SK-N-SH (cell line): ENCODE data around the gene ADD1. TPM values are rescaled to one million over a fixed set of nuclear protein-coding genes. Genes with fewer than 3 reads are reported as not detected.
A peak's percentile ranks its signal among the peaks of the same experiment; 100 is the strongest.

Source experiments
- CTCF ChIA-PET: fragments of 300-600, 350-600 bp; formaldehyde crosslinking; extraction: SDS; loops from one replicate; lab custom pipeline; 2021; lab: Yijun Ruan, JAX
- POLR2A ChIA-PET: fragments of 350-600 bp; sonication (Branson Sonifier 250); formaldehyde crosslinking; extraction: SDS; loops from one replicate; lab custom pipeline; 2020; ENCODE audit warnings: antibody characterized with exemption, inconsistent platforms; lab: Yijun Ruan, JAX
- DNase-seq: peaks from one replicate; pipeline ENCODE4 v3.0.0; 2012
- H2AFZ ChIP-seq: fragments of 200-600 bp; sonication (generic); 2 replicates; pipeline ENCODE4 v1.8.1; 2016; ENCODE audit warnings: antibody characterized with exemption, mild to moderate bottlenecking, low read depth
- H3F3A ChIP-seq: fragments of 200-600 bp; sonication (generic); replicated peaks from 2 replicates; pipeline ENCODE3; 2016; ENCODE audit warnings: antibody characterized with exemption, mild to moderate bottlenecking; ENCODE audit not compliant: insufficient read depth
- H3K27ac ChIP-seq, 2 experiments: fragments of 200-500 bp in 1 of 2; fragments of 200-600 bp in 1 of 2; sonication (Bioruptor generic) in 1 of 2; sonication (generic), shearing (Covaris generic) in 1 of 2; 2 replicates each; pipeline versions ENCODE4 v1.5.1 to v1.6.1; 2014 to 2016; ENCODE audit warnings: low read depth in 2 of 2, inconsistent platforms in 1 of 2, low read length in 1 of 2, mild to moderate bottlenecking in 1 of 2, mixed read lengths in 1 of 2
- H3K27me3 ChIP-seq: fragments of 200-600 bp; sonication (generic), shearing (Covaris generic); 2 replicates; pipeline ENCODE4 v1.6.1; 2016; ENCODE audit warnings: mixed run types; ENCODE audit not compliant: insufficient read depth
- H3K36me3 ChIP-seq, 2 experiments: fragments of 200-500 bp in 1 of 2; fragments of 200-600 bp in 1 of 2; sonication (Bioruptor generic) in 1 of 2; sonication (generic) in 1 of 2; replicated peaks in 1 of 2; 2 replicates each; pipeline versions ENCODE3 to v1.5.1; 2014 to 2016; ENCODE audit warnings: low read length in 1 of 2, mild to moderate bottlenecking in 1 of 2; ENCODE audit not compliant: insufficient read depth in 2 of 2, control insufficient read depth in 1 of 2
- H3K4me1 ChIP-seq, 2 experiments: fragments of 200-500 bp in 1 of 2; fragments of 200-600 bp in 1 of 2; sonication (Bioruptor generic) in 1 of 2; sonication (generic), shearing (Covaris generic) in 1 of 2; 2 replicates each; pipeline versions ENCODE4 v1.5.1 to v1.6.1; 2014 to 2016; ENCODE audit warnings: low read depth in 1 of 2, low read length in 1 of 2, mixed run types in 1 of 2; ENCODE audit not compliant: insufficient read depth in 2 of 2, control insufficient read depth in 1 of 2
- H3K4me2 ChIP-seq: fragments of 200-600 bp; sonication (generic), shearing (Covaris generic); 2 replicates; pipeline ENCODE4 v1.6.1; 2017; ENCODE audit warnings: mixed run types
- H3K4me3 ChIP-seq, 2 experiments: fragments of 200-500 bp in 1 of 2; fragments of 200-600 bp in 1 of 2; sonication (Bioruptor generic) in 1 of 2; sonication (generic), shearing (Covaris generic) in 1 of 2; 2 replicates each; pipeline versions ENCODE4 v1.5.1 to v1.8.1; 2014 to 2016; ENCODE audit warnings: low read depth in 2 of 2, inconsistent platforms in 1 of 2, low read length in 1 of 2, mild to moderate bottlenecking in 1 of 2, mixed read lengths in 1 of 2, moderate library complexity in 1 of 2
- H3K79me2 ChIP-seq: fragments of 200-600 bp; sonication (generic); 2 replicates; pipeline ENCODE4 v1.8.1; 2017; ENCODE audit warnings: mild to moderate bottlenecking; ENCODE audit not compliant: insufficient read depth
- H3K9ac ChIP-seq: fragments of 200-600 bp; sonication (generic); 2 replicates; pipeline ENCODE4 v1.6.1; 2017; ENCODE audit warnings: mixed run types
- H3K9me2 ChIP-seq: fragments of 200-600 bp; sonication (generic); 2 replicates; pipeline ENCODE4 v1.6.1; 2017; ENCODE audit warnings: mixed run types
- H3K9me3 ChIP-seq: fragments of 200-600 bp; sonication (generic); 2 replicates; pipeline ENCODE4 v1.6.1; 2017; ENCODE audit warnings: mixed run types, mild to moderate bottlenecking, moderate library complexity
- H4K20me1 ChIP-seq: fragments of 200-600 bp; sonication (generic); 2 replicates; pipeline ENCODE4 v1.6.1; 2017; ENCODE audit warnings: mild to moderate bottlenecking, mixed run types; ENCODE audit not compliant: insufficient read depth
- EP300 ChIP-seq, 2 experiments: IDR thresholded peaks; 2 replicates each; pipeline versions ENCODE4 v1.4.0 to v1.6.1; 2012; ENCODE audit warnings: borderline replicate concordance in 1 of 2, low read depth in 1 of 2, low read length in 1 of 2
- EZH2phosphoT487 ChIP-seq: fragments of 200-600 bp; sonication (generic); IDR thresholded peaks from 2 replicates; pipeline ENCODE4 v1.6.1; 2017; ENCODE audit warnings: low read depth, mixed run types, mild to moderate bottlenecking, antibody characterized with exemption, moderate library complexity, borderline replicate concordance
- FOSL2 ChIP-seq: IDR thresholded peaks from 2 replicates; pipeline ENCODE4 v1.4.0; 2012; ENCODE audit warnings: low read depth, mild to moderate bottlenecking, moderate library complexity, borderline replicate concordance
- GATA2 ChIP-seq: sonication (generic); formaldehyde crosslinking; IDR thresholded peaks from 2 replicates; pipeline ENCODE4 v1.5.0; 2020; ENCODE audit warnings: mild to moderate bottlenecking, missing genetic modification reagents
- MXI1 ChIP-seq: IDR thresholded peaks from 2 replicates; pipeline ENCODE4 v1.6.1; 2012; ENCODE audit warnings: mild to moderate bottlenecking, low read depth, low read length, improper control_type of control experiment
- NRF1 ChIP-seq: IDR thresholded peaks from 2 replicates; pipeline ENCODE4 v1.6.1; 2012; ENCODE audit warnings: low read depth, mild to moderate bottlenecking, low read length
- TAF1 ChIP-seq: IDR thresholded peaks from 2 replicates; pipeline ENCODE4 v1.6.1; 2012; ENCODE audit warnings: low read depth, mild to moderate bottlenecking, low read length, moderate library complexity, borderline replicate concordance
- WGBS: methylation state at CpG from one replicate; pipeline ENCODE4 v1.1.6; 2017; ENCODE audit warnings: low lambda C conversion rate; 5-methylcytosine and 5-hydroxymethylcytosine counted together
- polyA plus RNA-seq, 3 experiments: library from polyadenylated mRNA; depleted of rRNA; stranded (reverse); fragments of >200 nt; gene quantifications; 2 replicates each; pipeline ENCODE4 v1.2.3, GENCODE V29; 2012
- TF ChIP-seq, protein P1 (sequence below): IDR thresholded peaks from 2 replicates; pipeline ENCODE4 v1.4.0; 2012; ENCODE audit warnings: low read depth, borderline replicate concordance
- TF ChIP-seq, protein P2 (sequence below): fragments of 150-350 bp; IDR thresholded peaks from 2 replicates; pipeline ENCODE4 v1.6.1; 2017; ENCODE audit warnings: antibody characterized with exemption, low read length, low read depth, borderline replicate concordance
- TF ChIP-seq, protein P3 (sequence below): IDR thresholded peaks from 2 replicates; pipeline ENCODE4 v1.4.0; 2012; ENCODE audit warnings: low read depth
- TF ChIP-seq, protein P4 (sequence below): fragments of 150-350 bp; IDR thresholded peaks from 2 replicates; pipeline ENCODE4 v1.6.1; 2016; ENCODE audit warnings: mild to moderate bottlenecking, low read depth, low read length

Gene ADD1
- polyA plus RNA-seq, 1 of the 3 experiments (the other 2 are of a cell fraction), result 155 TPM

DNA sequence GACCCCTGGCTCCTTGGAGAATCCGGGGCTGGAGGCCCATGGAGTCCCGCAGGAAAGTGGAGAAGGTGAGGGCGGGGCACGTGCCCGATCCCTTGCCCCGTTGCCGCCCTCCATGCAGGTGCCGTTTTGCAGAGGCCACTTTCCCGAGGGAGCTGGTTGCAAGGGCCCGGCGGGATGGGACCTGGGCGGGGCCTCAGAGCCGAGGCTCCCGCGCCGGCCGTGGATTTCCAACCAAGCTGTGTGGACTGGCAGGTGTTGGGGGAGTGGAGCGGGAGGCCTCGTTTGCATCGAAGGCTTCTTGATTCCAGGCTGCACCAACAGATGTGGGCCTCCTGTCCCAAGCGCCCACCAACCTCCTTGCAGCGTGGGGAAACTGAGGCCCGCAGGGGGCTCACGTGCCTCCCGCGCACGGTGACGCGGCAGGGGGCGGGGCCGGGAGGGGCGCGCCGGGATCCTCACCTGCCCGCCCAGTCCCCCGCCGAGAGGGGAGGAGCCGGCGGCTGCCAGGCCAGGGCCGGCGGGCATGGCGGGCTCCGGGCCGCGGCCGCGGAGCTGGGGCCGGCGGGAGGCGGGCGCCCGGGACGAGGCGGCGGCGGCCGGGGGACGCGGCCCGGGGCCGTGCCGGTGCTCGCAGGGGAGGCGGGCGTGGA lies 25.8 kb upstream of the ADD1 start:
- 15% methylated on average over 16 of the region's 65 CpGs for WGBS
- Histone ChIP-seq H3K79me2 (peaks cover 25% of the 10 kb centered on the region), H3K4me3 (peak overlapping the region; percentile 54 to 64; a peak in 3 of 4 replicates), H3K9ac (peak overlapping the region; percentile 84; the same call in 1 of the 2 replicates), H3F3A (peaks cover 4% of the 10 kb centered on the region), H3K9me2 (no peaks in the 10 kb centered on the region), H3K36me3 (peaks cover 2 to 5% of the 10 kb centered on the region in 2 experiments), H3K27me3 (no peaks in the 10 kb centered on the region), H3K4me2 (peak overlapping the region; percentile 78), H3K27ac (peak overlapping the region in 1 of 2 experiments; percentile 64; a peak in 1 of 4 replicates), H3K9me3 (peaks cover 5% of the 10 kb centered on the region; the same call in 1 of the 2 replicates), H4K20me1 (no peaks in the 10 kb centered on the region), H3K4me1 (peaks cover 0 to 21% of the 10 kb centered on the region in 2 experiments; a peak in 1 of 4 replicates), H2AFZ (peak overlapping the region; percentile 74; the same call in 1 of the 2 replicates)
- peak; percentile 95 for DNase-seq
- ChIA-PET CTCF (interaction anchor here (0.6 to 2.0 kb wide), 5 partner anchors 13 to 137 kb away, joined by 3 to 11 read pairs (median 3); partner anchors contain the start of gene ADD1), POLR2A (interaction anchor here (0.6 to 1.6 kb wide), 4 partner anchors 8 to 789 kb away, joined by 3 to 10 read pairs (median 6); no protein-coding TSS in a partner anchor)
- TF ChIP-seq, protein P1, sequence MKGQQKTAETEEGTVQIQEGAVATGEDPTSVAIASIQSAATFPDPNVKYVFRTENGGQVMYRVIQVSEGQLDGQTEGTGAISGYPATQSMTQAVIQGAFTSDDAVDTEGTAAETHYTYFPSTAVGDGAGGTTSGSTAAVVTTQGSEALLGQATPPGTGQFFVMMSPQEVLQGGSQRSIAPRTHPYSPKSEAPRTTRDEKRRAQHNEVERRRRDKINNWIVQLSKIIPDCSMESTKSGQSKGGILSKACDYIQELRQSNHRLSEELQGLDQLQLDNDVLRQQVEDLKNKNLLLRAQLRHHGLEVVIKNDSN, result peak; percentile 71
- TF ChIP-seq, protein P2, sequence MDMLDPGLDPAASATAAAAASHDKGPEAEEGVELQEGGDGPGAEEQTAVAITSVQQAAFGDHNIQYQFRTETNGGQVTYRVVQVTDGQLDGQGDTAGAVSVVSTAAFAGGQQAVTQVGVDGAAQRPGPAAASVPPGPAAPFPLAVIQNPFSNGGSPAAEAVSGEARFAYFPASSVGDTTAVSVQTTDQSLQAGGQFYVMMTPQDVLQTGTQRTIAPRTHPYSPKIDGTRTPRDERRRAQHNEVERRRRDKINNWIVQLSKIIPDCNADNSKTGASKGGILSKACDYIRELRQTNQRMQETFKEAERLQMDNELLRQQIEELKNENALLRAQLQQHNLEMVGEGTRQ, result no peak
- TF ChIP-seq, protein P3, sequence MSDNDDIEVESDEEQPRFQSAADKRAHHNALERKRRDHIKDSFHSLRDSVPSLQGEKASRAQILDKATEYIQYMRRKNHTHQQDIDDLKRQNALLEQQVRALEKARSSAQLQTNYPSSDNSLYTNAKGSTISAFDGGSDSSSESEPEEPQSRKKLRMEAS, result peak; percentile 71
- no peak for TF ChIP-seq TAF1
- no peak for TF ChIP-seq GATA2 (CRISPR knock-in tag)

DNA sequence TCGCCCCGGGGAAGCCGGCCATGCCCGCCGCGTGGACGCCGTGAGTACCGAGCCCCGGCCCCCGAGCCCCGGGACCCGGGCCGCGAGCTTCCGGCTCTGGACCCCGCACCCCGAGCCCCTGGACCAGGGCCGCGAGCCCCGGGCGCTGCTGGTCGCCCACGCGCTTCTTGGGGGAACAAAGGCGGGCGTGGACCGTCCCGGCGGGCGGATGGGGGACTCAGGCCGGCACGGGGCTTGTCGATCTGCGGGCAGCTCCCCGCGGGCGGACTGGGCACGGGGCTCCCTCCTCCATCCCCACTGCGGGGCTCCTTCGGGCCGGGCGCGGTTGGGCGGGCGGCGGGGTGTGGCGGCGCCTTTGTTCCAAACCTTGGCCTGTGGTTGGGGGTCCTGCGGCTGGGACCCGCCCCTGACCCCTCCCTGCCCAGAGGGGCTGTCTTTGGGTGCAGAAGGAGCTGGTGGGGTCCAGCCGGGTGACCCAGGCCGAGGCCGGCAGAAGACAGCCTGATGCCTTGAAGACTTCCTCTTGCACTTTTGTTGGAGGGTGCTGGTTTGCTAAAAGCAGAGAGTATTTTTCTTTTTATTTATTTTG lies 25.2 kb upstream of the ADD1 start:
- Histone ChIP-seq H3K9me2 (no peaks in the 10 kb centered on the region), H4K20me1 (no peaks in the 10 kb centered on the region), H3K27me3 (no peaks in the 10 kb centered on the region)
- TF ChIP-seq EZH2phosphoT487 (no peak), EP300 (IDR thresholded peaks at IDR 0.05; ENCODE audit: borderline replicate concordance in 1 of 2, low read depth in 1 of 2, low read length in 1 of 2) (no peak), MXI1 (0 out of 2 replicates have a peak, but pooled peaks have one; percentile 33), NRF1 (no peak), FOSL2 (no peak)
- TF ChIP-seq, protein P4, sequence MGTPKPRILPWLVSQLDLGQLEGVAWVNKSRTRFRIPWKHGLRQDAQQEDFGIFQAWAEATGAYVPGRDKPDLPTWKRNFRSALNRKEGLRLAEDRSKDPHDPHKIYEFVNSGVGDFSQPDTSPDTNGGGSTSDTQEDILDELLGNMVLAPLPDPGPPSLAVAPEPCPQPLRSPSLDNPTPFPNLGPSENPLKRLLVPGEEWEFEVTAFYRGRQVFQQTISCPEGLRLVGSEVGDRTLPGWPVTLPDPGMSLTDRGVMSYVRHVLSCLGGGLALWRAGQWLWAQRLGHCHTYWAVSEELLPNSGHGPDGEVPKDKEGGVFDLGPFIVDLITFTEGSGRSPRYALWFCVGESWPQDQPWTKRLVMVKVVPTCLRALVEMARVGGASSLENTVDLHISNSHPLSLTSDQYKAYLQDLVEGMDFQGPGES, result no peak
- TF ChIP-seq, all 33 proteins: peak for 1
- H3K79me2 ChIP-seq, result peaks cover 25% of the 10 kb centered on the region
- peak overlapping the region; percentile 72 for H2AFZ ChIP-seq
- peak overlapping the region; percentile 64 to 75 for H3K4me3 ChIP-seq
- H3K4me2 ChIP-seq, result peak overlapping the region; percentile 85
- H3K4me1 ChIP-seq, result peaks cover 0 to 14% of the 10 kb centered on the region in 2 experiments; a peak in 1 of 4 replicates
- 26% methylated on average over 5 of the region's 54 CpGs for WGBS
- DNase-seq, result peak; percentile 91
- ChIA-PET POLR2A (interaction anchor here (0.6 to 1.6 kb wide), 6 partner anchors 9 to 789 kb away, joined by 3 to 10 read pairs (median 6); partner anchors contain the start of gene TNIP2), CTCF (interaction anchor here (0.6 to 2.0 kb wide), 7 partner anchors 12 to 992 kb away, joined by 3 to 11 read pairs (median 3); partner anchors contain the start of gene ADD1)
- peak overlapping the region; percentile 84 for H3K9ac ChIP-seq
- peak overlapping the region; percentile 30 to 64; a peak in 2 of 4 replicates for H3K27ac ChIP-seq
- H3K9me3 ChIP-seq, result peaks cover 5% of the 10 kb centered on the region; the same call in 1 of the 2 replicates
- H3F3A ChIP-seq, result peaks cover 4% of the 10 kb centered on the region
- H3K36me3 ChIP-seq, result peaks cover 2 to 5% of the 10 kb centered on the region in 2 experiments
